Pancreas (tissue), 10 donors: ENCODE data around the gene MEOX1. TPM values are rescaled to one million over a fixed set of nuclear protein-coding genes. Genes with fewer than 3 reads are reported as not detected.
"Not testable (repeated sequence)": the region's sequence is repeated elsewhere in the genome, so short reads cannot be mapped to it uniquely, and the experiment has no call there.

Experiments
- ATAC-seq, 4 donors: fragments of 200-7000 bp; cut with Tn5 transposase; one replicate each; pipeline versions ENCODE4 v1.8.0 to v1.9.1; 2020; ENCODE audit warnings: mild to moderate bottlenecking in 4 of 4, moderate library complexity in 4 of 4
- DNase-seq, 6 donors: peaks; one replicate each; pipeline ENCODE4 v3.0.0-alpha.2; 2020
- FAIRE-seq: peaks from 2 replicates; lab custom pipeline; 2012; peaks lifted over from hg19 to GRCh38; lab: Jason Lieb, UNC
- H3K27ac ChIP-seq, 4 donors: fragments of 200-600 bp; sonication (generic); 1 replicate in 3 of 4; 2 replicates in 1 of 4; pipeline versions ENCODE4 v1.5.0 to v1.8.0; 2020
- H3K27me3 ChIP-seq, 4 donors: fragments of 200-600 bp; one replicate each; pipeline ENCODE4 v1.8.0; 2021
- H3K36me3 ChIP-seq, 3 donors: fragments of 200-600 bp; sonication (generic) in 1 of 3; one replicate each; pipeline versions ENCODE4 v1.5.0 to v1.8.0; 2020 to 2021
- H3K4me1 ChIP-seq, 3 donors: fragments of 200-600 bp; one replicate each; pipeline ENCODE4 v1.8.0; 2021
- H3K4me3 ChIP-seq, 4 donors: fragments of 200-600 bp; sonication (generic) in 2 of 4; one replicate each; pipeline versions ENCODE4 v1.5.0 to v1.8.0; 2020 to 2021
- H3K9me3 ChIP-seq, 4 donors: fragments of 200-600 bp; one replicate each; pipeline ENCODE4 v1.8.0; 2021
- whole genome bisulfite sequencing, 2 donors: extraction: QIAGEN DNeasy Blood & Tissue Kit; methylation state at CpG; one replicate each; pipeline ENCODE4 v1.1.7; 2013; 5-methylcytosine and 5-hydroxymethylcytosine counted together
- intact Hi-C, 3 donors: fragments of 100-400 bp; cut with DNase I; formaldehyde crosslinking; loops; one replicate each; pipeline versions ENCODE4 v1.11.1 to v1.14.2; 2022
- polyA plus RNA-seq, 2 donors: library from polyadenylated mRNA; stranded (reverse); fragments of 200-250 nt; gene quantifications; one replicate each; pipeline ENCODE4 v1.2.3, GENCODE V29; 2013
- total RNA-seq, 6 donors: library from RNA; stranded (reverse); fragmentation: NEBNext Ultra II Directional in 4 of 6; extraction: Animal tissue kit (Norgen Biotek cat#: 25700) in 4 of 6; gene quantifications; one replicate each; pipeline versions ENCODE4 v1.2.1 to v1.2.4, GENCODE V29; 2021 to 2023
- TF ChIP-seq, protein P1 (sequence below), 4 donors: fragments of 200-600 bp; sonication (generic) in 3 of 4; IDR thresholded peaks; one replicate each; pipeline versions ENCODE4 v1.5.0 to v1.8.0; 2021; ENCODE audit warnings: antibody characterized with exemption in 4 of 4
- donor health status: healthy with polysubstance abuse.
- donor health status: DM: no; HTN: no; CAD: no; lungs with moderate emphysema.
- donor health status: DM: no; HTN: no; CAD: no.
- donor health status: control.
- donor health status: control.
- donor health status: Bipolar disorder and iron deficiency.
- donor health status: DM: yes; HTN: yes; CAD: no.
- donor health status: DM: no; HTN: no; CAD: no.
- donor health status: DM: no; HTN: no; CAD: no.
- donor health status: DM: yes; HTN: yes; CAD: no.

Gene MEOX1
- total and polyA plus RNA-seq, 8 donors = 0.28 to 4.3 (median 1.1) TPM

DNA sequence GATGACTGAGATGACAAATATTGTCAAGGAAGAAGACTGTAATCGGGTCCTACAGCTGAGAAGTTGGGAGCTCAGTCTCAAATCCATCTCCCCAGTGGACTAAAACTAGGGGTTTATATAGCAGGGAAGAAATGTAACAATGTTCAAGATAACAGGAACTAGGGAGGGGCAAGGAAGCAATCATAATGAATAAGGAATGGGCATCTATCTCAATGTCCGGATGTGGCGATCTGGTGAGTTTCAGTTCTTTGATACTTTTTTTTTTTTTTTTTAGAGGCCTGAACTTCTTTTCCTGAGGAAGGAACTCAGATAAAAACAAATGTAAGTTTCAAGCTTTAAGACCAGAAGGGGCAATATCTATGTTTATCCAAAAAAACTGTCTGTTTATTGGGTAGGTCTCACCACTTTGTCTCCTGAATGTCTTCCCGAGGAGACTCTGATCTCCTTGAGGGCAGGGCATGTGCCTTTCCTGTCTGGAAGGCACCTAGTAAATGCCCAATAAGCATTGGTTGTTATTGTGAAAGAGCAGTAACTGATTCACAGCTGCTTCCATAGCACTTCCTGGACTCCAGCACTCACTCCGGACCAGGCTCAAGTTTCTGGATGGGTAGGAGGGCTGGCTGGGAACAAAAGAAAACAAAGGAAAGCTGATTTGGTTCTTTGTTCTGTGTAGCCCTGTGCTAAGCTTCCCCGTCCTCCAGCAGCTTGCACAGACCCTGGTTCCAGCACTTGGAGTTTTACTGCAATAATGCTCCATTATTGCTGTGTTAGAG is 51.9 kb downstream of the MEOX1 start:
- H3K27me3 ChIP-seq = no peaks in the 10 kb centered on the region
- H3K27ac ChIP-seq = no peak overlapping the region
- 76 to 79% methylated on average over 6 of the region's 6 CpGs for WGBS, 2 donors
- intact Hi-C loops = no loop called here
- FAIRE-seq = no peak
- H3K9me3 ChIP-seq = no peaks in the 10 kb centered on the region
- no peak for DNase-seq
- no peak for ATAC-seq
- H3K36me3 ChIP-seq = no peaks in the 10 kb centered on the region
- no peak overlapping the region for H3K4me3 ChIP-seq
- no peaks in the 10 kb centered on the region for H3K4me1 ChIP-seq
- TF ChIP-seq, protein P1, sequence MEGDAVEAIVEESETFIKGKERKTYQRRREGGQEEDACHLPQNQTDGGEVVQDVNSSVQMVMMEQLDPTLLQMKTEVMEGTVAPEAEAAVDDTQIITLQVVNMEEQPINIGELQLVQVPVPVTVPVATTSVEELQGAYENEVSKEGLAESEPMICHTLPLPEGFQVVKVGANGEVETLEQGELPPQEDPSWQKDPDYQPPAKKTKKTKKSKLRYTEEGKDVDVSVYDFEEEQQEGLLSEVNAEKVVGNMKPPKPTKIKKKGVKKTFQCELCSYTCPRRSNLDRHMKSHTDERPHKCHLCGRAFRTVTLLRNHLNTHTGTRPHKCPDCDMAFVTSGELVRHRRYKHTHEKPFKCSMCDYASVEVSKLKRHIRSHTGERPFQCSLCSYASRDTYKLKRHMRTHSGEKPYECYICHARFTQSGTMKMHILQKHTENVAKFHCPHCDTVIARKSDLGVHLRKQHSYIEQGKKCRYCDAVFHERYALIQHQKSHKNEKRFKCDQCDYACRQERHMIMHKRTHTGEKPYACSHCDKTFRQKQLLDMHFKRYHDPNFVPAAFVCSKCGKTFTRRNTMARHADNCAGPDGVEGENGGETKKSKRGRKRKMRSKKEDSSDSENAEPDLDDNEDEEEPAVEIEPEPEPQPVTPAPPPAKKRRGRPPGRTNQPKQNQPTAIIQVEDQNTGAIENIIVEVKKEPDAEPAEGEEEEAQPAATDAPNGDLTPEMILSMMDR (IDR thresholded peaks at IDR 0.05) = no peak

DNA sequence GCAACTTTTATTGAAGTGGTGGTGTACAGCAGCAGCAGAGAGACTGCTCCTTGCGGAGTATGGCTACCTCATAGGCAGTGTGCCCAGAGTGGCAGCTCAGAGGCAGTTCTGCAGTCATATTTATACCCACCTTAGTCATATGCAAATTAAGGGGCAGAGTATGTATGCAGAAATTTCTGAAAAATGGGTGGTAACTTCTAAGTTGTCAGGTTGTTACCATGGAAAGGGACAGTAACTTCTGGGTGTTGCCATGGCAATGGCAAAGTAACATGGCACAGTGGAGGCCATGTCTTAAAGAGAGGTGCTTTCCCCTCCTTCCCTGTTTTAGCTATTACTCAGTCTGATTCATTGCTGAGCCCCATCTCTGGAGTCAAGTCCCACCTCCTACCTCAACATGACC is 53.4 kb downstream of the MEOX1 start:
- Histone ChIP-seq H3K27me3 (no peaks in the 10 kb centered on the region), H3K36me3 (no peaks in the 10 kb centered on the region), H3K9me3 (no peaks in the 10 kb centered on the region), H3K27ac (no peak overlapping the region), H3K4me3 (no peak overlapping the region), H3K4me1 (no peaks in the 10 kb centered on the region)
- DNase-seq (no peak), ATAC-seq (no peak), FAIRE-seq (no peak)
- WGBS, 2 donors = 95 to 98% methylated on average over 1 of the region's 1 CpG
- intact Hi-C loops = no loop called here
- TF ChIP-seq, protein P1 (IDR thresholded peaks at IDR 0.05) = no peak

DNA sequence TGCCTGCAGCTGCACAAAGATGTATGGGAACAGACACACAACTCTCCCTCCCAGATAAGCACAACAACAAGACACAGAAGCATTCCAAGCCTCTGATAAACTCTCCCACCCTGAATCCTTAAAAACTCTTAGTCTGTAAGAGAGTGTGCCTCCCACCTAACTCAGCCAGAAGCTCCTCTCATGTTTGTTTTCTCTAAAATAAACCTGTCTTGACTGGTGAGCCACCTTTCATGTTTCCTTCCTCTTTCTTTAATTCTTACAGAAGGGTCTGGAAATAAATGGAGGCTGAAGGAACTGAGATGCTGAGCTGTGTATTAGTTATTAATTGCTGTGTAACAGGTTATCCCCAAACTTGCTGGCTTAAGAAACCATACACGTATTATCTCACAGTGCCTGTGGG is 57.2 kb downstream of the MEOX1 start:
- Histone ChIP-seq H3K9me3 (no peaks in the 10 kb centered on the region), H3K4me3 (no peak overlapping the region), H3K27ac (no peak overlapping the region), H3K4me1 (no peaks in the 10 kb centered on the region), H3K27me3 (no peaks in the 10 kb centered on the region), H3K36me3 (no peaks in the 10 kb centered on the region)
- intact Hi-C loops = no loop called here
- ATAC-seq (no peak), DNase-seq (no peak), FAIRE-seq (no peak)
- 82 to 92% methylated on average over 1 of the region's 1 CpG for WGBS, 2 donors
- TF ChIP-seq, protein P1 (IDR thresholded peaks at IDR 0.05) = no peak

DNA sequence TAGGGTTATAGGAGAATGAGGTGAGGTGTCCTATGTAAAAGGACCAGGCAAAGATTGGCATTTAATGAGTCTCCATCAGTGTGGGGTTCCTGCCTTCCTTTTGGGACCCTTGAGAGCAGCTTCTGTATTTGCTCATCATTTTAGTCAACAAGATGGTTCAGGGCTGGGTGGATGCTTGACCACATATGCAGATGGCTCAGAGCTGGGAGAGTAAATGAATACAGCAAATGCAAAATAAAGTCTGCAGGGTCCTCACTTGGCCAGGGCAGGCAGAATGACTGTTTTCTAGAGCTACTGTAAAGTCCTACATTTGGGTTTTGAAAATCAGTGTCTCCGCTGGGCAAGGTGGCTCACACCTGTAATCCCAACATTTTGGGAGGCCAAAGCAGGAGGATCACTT is 58.4 kb downstream of the MEOX1 start:
- TF ChIP-seq, protein P1 (IDR thresholded peaks at IDR 0.05) = no peak
- WGBS, 2 donors = 96 to 100% methylated on average over 1 of the region's 1 CpG
- Histone ChIP-seq H3K27ac (no peak overlapping the region), H3K27me3 (no peaks in the 10 kb centered on the region), H3K4me3 (no peak overlapping the region), H3K4me1 (no peaks in the 10 kb centered on the region), H3K36me3 (no peaks in the 10 kb centered on the region), H3K9me3 (no peaks in the 10 kb centered on the region)
- FAIRE-seq (no peak), DNase-seq (no peak), ATAC-seq (no peak)
- intact Hi-C loops = no loop called here

DNA sequence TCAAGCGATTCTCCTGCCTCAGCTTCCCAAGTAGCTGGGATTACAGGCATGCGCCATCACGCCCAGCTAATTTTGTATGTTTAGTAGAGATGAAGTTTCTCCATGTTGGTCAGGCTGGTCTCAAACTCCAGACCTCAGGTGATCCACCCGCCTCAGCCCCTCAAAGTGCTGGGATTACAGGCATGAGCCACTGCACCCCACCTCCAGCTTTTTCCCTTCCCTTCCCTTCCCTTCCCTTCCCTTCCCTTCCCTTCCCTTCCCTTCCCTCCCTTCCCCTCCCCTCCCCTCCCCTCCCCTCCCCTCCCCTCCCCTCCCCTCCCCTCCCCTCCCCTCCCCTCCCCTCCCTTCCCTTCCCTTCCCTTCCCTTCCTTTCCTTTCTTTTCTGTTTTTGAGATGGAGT is 59.2 kb downstream of the MEOX1 start:
- FAIRE-seq, H3K27ac ChIP-seq, intact Hi-C loops, H3K4me3 ChIP-seq, H3K36me3 ChIP-seq, H3K4me1 ChIP-seq, DNase-seq, H3K27me3 ChIP-seq, ATAC-seq, H3K9me3 ChIP-seq: not testable (repeated sequence)
- WGBS, 2 donors = 78 to 100% methylated on average over 3 to 4 of the region's 4 CpGs
